Stimulated activated CD8-positive, alpha-beta memory T cell treated with anti-CD3 and anti-CD28 coated beads, Interleukin-2, amount 100 ng/mL, for 1 hour (primary cell): ENCODE results near the gene HSPH1.

Experiments used
- DNase-seq, 2 donors: peaks; one replicate each; pipeline ENCODE4 v3.0.0-alpha.2; 2020; ENCODE audit warnings: low read depth in 2 of 2

HSPH1 gene

GRCh38 chr13:31161557-31162150 lies at the start of gene HSPH1:
Gene HSPH1, minus strand, starts transcription at chr13:31161904. Its CDS starts 322 bp downstream, at chr13:31161582.
- DNase-seq: peak; percentile 97 to 98

GRCh38 chr13:31209841-31210210 lies 48.1 kb upstream of the HSPH1 start:
- DNase-seq: no peak

- no peak for DNase-seq
Measured at GRCh38 chr13:31209172-31209840, 47.6 kb upstream of the HSPH1 start.

GRCh38 chr13:31208559-31209122 lies 46.9 kb upstream of the HSPH1 start:
- DNase-seq: no peak

- DNase-seq: no peak
Measured at GRCh38 chr13:31207661-31208552, 46.2 kb upstream of the HSPH1 start.

- no peak for DNase-seq
Measured at GRCh38 chr13:31204592-31204991, 42.9 kb upstream of the HSPH1 start.

- DNase-seq: no peak
Measured at GRCh38 chr13:31201341-31202031, 39.8 kb upstream of the HSPH1 start.

GRCh38 chr13:31200637-31200971 lies 38.9 kb upstream of the HSPH1 start:
- peak; percentile 17 to 23 for DNase-seq

GRCh38 chr13:31199849-31200636 lies 38.3 kb upstream of the HSPH1 start, which contains the start of gene B3GLCT:
Gene B3GLCT, plus strand, starts transcription at chr13:31199975. Its CDS starts 110 bp downstream, at chr13:31200085.
- peak; percentile 59 to 68 for DNase-seq

- DNase-seq: no peak
Measured at GRCh38 chr13:31199527-31199848, 37.8 kb upstream of the HSPH1 start.

GRCh38 chr13:31198519-31198918 lies 36.8 kb upstream of the HSPH1 start:
- no peak for DNase-seq

GRCh38 chr13:31196992-31197391 lies 35.3 kb upstream of the HSPH1 start:
- DNase-seq: no peak

- no peak for DNase-seq
Measured at GRCh38 chr13:31195616-31196015, 33.9 kb upstream of the HSPH1 start.

GRCh38 chr13:31192306-31192705 lies 30.6 kb upstream of the HSPH1 start:
- no peak for DNase-seq

- no peak for DNase-seq
Measured at GRCh38 chr13:31191748-31192147, 30.0 kb upstream of the HSPH1 start.

- no peak for DNase-seq
Measured at GRCh38 chr13:31184981-31185645, 23.4 kb upstream of the HSPH1 start.

GRCh38 chr13:31184451-31184850 lies 22.7 kb upstream of the HSPH1 start:
- no peak for DNase-seq

- DNase-seq: no peak
Measured at GRCh38 chr13:31182987-31183386, 21.3 kb upstream of the HSPH1 start.

- DNase-seq: no peak
Measured at GRCh38 chr13:31179754-31180153, 18.1 kb upstream of the HSPH1 start.

GRCh38 chr13:31179241-31179640 lies 17.5 kb upstream of the HSPH1 start:
- DNase-seq: no peak
